HG03064 (cell line): ENCODE results near the gene OTULIN.

Source experiments
- ATAC-seq: cut with Tn5 transposase; IDR thresholded peaks from one replicate; pipeline ENCODE4 v1.9.1; 2021; ENCODE audit warnings: low read depth; ENCODE audit not compliant: unreplicated experiment

Gene OTULIN

DNA sequence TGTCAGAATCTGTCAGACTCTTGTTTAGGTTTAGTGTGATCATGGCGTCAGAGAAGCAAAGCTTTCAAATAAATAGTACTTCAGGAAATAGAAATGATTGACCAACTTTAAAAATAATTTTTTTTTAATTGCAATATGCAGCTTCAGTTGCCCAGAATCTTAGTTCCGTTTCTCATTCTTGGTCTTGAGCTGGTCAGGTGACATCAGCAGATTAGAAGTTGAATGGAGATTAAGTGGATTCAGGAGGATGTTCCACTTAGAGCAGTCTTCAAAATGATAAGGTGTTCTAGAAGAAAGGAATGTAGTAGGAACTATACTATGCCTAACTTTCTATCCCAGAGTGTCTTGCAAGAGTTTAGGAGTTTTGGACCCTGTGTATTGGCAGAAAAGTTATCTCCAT, 30.6 kb downstream of the OTULIN start:
- no peak for ATAC-seq

DNA sequence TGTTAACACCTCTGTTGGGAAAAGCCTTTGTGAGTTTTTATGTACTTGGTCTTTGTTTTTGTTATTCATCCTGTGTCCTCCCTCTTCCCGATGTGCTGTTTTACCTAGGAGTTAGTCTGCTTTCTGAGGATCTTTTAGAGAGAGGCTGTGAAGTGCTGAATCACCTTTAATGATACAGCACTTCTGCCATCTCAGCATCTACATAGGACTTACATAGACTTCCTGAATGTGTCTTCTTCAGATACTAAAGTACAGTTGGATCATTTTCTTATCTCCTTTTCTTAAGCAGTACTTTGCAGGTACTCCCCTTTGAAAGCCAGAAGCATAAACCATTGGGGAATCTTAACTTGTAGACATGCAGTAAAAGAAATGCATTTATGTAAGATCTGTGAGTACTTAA, 31.5 kb downstream of the OTULIN start:
- ATAC-seq = no peak

DNA sequence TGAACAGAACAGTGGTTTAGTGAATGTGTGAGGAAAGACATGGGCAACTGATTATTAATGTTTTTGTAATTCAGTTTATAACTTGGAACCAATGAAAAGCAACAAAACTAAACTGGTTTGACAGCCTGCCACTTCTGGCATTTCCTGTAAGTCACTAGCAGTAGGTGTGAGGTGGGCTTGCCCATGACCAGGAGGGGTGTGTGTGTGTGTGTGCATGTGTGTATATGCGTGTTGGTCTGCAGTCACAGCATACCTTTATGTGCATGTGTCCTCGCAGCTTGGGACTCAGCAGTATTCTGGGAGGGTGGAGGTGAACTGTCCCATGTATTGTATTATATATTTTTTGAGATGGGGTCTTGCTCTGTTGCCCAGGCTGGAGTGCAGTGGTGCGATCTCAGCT, 32.3 kb downstream of the OTULIN start:
- ATAC-seq = no peak

DNA sequence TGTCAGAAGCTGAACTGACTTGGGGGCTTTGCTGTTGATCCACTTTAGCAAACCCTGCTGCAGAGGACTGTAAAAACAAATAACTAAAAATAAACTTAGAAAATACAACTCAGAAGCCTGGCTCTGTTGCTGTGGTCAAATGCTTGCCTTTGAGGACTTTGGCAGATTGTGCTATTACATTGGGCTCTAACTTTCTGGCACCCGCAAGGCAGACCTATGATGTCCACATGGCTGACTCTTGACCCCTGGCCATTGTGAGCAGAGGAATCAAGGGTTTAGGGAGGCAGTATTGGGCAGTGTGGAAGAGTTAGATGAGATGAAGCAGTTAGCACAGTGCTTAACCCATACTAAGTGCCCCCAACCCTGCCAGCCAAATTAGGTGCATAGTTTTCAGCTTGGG, 34.0 kb downstream of the OTULIN start:
- ATAC-seq = no peak

DNA sequence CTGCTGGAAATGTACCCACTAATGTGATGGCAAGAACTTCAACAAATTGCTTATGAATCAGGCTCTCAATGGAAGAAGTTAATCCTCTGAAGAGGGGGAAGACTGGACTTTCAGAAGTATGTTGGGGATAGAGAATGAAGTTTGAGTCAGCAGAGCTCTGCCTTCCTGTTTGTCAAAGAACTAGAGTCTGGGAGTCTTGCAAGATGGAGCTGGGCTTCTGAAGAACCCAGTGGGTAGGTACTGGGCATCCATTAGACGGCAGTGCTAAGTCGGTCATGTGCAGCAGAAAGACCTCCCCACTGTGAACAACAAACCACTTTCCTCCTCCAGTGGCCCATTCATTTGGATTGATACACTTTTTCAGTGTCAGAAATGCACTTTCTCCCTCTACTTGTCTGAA, 34.6 kb downstream of the OTULIN start:
- no peak for ATAC-seq

DNA sequence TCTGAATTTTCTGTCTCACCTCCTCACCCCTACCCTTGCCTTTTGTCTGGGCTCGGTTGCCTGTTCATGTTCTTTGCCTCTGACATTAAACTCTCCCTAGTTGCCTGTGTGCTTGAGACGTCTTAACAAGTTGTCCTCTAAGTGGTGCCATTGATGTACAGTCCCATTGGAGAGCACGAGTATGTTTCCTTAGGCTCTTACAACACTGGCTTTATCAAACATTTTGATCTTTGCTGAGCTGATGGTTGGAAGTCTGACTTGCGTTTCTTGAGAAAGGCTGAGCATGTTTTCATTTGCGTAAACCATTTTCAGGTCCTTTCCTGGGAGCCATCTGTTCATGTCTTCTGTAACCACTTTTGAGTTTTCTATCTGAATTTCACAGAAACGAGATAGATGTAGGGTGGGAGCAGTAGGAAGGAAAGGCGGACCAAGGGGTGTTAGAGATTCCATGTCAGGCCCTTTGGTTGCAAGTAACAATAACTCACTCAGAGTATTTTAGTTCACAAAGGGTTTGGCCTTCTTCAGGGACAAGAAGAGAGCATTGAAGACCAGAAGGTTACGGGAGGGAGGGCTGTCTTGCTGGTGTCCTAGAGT, 35.4 kb downstream of the OTULIN start:
- no peak for ATAC-seq

DNA sequence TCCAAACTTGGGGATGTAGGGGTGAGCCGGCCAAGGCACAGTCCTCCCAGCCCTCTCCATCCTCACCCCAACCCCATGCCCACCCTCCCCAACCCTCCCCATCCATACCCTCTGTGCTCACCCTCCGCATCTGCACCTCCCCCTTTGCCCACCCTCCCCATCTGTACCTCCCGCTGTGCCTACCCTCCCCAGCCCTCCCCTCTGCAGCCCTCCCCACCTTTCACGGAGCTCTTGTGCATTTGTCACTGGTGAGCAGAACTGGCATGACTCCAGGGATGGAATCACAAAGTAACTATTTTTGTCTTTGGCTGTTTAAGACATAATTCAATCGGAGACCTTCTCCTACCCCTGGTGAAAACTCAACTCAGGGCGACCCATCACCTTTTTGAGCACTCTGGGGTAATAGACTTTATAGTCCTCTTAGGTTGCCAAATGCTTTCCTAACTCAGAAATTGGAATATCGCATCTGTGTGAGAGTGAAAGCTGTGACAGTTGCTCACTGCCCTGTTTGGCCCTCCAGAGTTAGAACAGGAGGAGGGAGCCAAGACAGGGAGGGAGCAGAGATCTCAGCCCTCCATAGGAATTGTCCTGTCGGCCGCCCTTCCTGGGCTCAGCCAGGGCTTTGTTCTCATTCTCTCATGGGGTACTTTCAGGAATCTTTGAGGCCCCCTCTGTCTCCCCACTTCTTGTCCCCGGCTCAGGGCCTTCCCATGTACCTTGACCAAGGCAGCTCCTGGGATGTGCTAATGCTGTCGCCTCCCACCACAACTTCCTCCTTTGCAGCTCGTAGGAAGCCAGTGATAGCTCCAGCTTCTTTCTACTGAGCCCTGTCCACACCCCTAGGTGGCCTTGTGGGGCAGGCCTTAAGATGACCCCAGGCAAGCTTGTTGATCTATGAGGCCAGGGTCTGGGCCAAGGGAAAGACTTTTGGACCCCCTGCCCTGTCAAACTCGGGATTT, 36.2 kb downstream of the OTULIN start:
- no peak for ATAC-seq

DNA sequence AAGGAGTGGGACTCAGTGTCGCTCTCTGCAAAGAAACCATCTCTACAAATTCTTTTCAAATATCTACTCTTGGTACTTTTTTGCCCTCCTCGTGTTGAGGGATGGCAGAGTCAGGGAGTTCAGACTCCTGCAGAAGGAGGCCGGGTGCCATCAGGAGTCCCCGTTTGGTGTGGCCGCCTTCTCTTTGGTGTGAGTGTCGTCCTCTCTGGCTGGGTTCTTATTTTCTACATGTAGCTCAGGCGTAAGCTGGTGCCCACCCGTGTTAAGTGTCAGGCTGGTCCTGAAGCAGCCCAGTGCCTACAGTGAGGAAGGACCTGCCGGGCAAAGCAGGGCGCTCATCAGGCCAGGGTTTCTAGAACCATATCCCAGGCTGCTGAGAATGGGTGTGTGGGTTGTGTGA, 37.0 kb downstream of the OTULIN start:
- no peak for ATAC-seq

DNA sequence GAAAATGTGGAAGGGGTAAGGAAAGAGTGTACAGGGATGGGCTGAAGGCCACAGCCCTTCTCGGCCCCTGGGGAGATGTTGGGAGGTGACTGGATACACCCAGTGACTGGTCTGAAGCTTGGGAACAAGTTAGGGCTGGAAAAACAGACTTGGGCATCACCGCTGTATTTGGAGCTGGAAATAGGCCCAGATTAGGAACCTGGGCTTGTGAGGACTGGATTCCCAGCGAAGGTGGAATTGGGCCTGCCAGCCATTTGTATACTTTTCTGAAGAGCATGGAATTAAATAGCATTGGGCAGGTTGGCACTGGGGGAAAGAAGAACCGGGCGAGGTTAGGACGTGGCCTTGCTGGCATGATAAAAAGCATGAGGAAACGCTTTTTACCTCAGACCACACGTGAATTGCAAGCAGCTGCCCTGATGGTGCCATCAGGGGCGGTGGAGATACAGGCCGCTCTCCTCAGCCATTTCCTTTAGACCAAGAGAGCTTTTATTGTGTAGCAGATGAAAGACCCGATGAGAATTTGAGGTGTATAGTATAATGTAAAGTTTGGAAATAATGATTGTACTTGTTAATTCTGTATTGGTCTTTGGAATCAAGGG, 37.8 kb downstream of the OTULIN start:
- no peak for ATAC-seq

DNA sequence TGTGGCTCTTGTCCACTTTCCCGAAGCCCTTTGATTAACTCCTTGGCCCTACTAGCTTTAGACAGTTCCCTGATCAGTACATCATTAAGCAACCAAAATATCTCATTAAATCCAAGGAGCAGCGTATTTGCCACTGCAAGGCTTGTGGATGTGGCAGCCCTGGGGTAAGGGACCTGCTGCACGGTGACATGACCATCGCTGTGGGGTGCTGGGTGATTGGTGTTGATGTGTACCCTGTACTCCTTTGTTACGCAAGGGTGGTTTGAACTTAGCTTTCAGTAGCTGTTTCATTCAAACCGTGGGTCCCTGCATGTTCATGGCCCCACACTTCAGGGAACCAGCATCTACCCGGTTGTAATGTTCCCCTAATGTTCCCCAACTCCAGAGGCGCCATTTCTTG, 41.0 kb downstream of the OTULIN start:
- no peak for ATAC-seq

DNA sequence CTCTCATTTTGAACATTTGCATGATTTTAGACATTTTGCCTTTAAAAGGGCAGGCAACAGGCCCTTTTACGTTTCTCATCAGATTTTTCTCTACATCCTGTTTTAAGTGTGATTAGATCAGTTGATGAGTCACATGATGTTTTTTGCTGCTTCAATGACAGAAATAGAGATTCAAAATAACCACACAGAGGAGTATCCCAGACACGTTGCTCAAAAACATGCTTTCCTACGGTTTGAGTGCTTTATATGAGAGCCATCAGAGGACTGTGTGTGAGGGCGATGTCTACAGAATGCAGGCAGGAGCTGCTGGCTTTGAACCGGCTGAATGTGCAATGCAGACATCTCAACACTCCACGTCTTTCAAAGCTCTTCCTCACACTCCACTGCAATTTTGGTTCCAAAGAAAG, 42.1 kb downstream of the OTULIN start:
- no peak for ATAC-seq

DNA sequence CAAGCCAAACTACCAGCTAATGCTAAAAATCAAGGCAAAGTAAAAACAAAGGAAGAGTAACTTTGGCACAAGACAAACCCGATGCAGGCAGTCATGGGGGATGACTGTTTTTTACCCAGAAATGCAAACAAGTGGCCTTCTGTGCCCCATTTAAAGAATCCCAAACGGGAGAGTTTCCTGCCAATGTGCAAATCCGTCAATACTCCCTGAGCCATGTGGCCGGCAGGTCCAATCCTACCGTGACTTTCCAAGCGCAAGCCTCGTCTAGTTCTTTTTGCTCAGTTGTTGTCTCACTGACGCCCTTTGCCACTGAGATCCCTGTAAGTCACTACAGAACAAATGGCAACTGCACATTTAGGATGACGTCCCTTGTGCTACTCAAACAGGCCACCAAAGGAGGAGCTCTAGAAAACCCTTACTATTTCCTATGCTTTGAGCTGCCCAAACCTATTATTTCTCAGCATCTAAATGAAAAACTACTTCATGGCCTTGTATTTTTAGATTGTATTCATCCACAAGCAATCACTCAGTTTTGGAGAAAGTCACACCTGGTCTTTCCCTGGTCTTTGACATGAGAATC, 43.4 kb downstream of the OTULIN start:
- ATAC-seq = no peak

DNA sequence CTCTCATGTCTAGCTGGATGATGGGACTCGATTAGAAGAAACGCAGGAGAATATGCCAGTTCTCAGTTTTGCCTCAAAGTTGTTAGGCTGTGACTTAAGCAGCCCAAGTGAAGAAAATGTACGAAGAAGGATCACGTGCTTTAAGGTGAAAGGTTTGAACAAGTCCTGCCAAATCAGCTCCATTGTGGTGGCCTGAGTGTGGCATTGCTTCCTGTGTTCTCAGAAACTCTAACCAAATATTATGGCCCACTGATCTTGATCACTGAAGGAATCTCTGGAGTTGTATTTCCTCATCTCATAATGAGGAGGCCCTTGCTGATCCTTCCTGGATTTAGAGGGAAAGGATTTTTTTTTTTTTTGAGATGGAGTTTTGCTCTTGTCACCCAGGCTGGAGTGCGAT, 44.0 kb downstream of the OTULIN start:
- no peak for ATAC-seq

DNA sequence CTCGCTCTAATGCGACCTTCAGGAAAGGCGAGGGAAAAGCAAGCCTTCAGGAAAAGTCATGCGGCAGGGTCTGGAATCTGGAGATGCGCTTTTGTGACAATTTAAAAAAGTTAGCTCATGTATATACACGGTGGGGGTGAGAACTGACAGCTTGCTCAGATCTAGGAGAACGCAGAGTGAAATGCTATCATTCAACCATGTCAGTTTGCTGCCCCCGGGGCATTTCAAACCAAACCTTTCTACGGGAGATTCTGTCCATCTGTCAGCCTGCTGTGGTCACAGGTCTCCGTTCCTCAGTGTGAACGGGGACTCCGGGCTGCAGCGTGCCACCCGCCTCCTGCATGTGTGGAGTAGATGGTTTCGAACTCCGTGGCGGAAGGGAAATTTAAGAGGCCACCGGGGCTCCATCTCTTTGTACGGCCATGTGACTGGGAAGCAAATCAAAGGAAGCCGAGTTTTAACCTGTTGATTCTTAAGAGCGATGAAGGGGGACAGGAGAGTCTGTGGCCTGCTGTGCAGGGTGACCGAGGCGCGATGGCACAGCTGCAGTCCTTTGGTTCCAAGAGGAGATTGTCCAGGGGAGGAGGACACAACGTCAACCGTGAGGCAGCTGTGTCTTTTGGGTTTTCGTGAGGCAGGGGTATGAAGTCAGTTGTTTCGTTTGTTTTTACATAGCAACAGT, 45.9 kb downstream of the OTULIN start:
- no peak for ATAC-seq

DNA sequence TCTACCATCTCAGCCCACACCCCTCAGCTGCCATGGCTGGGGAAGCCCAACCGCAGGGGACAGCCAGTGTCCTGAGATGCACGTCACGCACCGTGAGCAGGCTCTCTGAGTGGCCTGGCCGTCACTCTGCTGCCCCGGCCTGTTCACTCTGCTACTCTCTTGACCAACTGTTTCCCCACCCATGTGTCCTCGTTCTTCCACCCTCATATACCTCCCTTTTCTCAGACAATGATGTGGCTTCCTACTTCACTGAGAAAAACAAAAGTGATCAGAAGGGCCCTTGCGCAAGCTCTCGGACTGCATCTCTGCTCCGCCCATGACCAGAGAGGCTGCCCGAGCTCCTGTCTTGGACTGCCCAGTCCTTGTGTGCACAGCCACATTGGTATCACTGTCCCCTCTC, 47.6 kb downstream of the OTULIN start:
- ATAC-seq = no peak

DNA sequence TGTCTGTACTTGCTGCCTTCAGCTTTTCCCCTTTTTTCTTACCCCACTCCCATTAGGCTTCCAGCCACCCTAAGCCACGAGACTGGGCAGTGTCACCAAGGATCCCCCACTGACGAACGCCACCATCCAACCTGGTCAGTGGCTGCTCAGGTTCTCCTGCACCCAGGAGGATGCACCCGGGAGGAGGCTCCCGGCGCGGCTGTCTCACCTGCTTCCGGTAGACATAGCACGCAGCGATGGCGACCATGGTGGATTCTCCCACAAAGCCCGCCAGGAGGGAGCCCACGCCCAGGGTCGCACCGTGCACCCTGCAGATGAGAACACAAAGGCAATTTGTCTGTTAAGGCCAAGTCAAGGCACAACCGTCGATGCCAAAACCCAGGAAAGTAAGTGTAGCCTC, 48.1 kb downstream of the OTULIN start:
- ATAC-seq = no peak

DNA sequence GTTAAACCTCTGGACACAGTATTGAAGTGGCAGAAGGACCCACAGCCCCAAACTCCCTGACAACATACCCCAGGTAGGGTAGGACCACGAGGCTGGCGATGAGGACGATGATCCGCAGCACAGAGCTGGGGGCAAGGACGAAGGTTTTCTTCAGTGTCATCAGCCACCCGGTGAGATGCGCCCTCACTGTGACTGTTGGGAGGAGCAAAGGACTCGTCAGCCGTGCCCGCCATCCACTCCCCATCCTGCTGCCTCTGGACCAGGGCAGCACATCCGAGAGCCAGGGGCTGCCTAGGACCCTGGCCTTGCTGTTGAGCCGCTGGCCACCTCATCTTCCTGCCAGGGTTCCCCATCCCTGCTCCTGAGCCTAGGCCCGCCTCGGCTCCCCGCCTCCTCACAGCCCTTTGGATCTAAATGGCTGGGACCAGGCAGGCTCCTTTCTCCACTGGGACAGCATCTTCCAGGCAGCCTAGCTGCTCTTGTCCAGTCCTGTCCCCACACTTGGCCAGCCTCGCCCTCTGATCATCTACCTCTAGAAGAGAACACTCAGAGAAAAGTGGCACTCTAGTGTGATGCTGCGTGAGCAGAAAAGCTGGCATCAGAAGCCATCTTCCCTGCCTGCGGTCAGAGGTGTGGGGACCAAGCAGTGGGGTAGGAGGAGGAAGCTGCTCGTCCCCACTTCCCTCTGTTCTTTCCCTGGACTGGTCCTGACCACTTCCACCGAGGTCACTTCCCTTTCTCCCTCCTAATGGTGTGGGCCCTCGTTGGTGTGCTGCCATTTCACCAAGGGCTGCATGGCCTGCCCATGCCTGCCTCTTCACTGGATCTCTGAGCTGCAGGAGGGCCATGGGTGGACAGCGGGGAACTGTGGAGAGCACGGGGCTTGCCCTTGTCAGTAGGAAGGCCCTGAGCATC, 49.2 kb downstream of the OTULIN start:
- no peak for ATAC-seq

DNA sequence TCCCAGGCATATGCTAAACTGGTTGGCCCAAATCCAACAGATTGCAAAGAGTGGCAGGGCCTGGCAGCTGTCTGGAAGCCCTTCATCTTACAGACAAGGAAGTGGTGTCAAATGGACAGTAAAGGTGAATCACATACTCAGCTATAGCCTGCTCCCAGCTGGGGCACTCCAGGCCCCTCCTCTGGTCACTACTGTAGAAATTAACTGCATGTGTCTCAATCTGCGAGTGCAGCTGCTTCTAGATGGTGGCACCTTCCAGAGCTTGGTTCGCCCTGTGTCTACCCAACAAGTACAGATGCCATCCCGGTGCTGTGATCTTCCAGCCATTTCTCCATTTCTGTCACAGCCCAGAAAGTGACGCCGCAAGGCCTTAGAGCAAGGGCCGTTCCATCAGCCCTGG, 50.2 kb downstream of the OTULIN start:
- ATAC-seq = no peak

DNA sequence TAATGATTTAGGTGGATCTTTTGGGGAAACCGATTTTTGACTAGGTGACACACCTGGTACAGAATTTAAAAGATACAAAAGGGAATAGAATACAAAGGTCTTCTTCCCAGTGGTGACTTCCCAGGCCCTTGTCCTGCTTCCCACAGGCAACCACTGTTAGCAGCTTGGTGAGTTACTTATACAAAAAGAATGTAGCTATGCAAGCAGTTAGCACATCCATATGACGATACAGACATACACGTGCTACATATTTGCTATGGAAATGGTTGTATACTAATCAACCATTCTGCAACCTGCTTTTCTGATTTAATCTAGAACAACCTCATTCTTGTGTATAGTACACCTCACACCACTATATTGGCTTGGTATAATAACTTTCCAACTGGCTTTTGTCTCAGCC, 51.0 kb downstream of the OTULIN start:
- no peak for ATAC-seq
